ENCODE results near the gene FOCAD.

FOCAD gene

DNA sequence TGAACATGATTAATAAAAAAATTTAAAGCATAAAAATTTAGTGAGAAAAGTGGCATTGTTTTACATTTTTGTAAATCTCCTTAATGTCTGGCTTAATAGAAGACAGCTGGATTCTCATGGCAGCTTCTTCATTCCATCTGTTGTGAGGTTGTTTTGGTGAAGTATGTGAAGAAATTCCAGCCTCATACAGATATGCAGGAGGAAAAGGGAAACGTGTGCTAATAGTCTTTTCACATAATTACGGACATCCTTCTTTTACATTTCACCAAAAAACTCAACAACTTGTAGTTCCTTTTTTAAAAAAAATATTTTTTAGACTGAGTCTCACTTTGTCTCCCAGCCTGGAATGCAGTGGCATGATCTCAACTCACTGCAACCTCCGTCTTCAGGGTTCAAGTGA lies 300.4 kb downstream of the FOCAD start (continued):
- TF ChIP-seq, protein P1, sequence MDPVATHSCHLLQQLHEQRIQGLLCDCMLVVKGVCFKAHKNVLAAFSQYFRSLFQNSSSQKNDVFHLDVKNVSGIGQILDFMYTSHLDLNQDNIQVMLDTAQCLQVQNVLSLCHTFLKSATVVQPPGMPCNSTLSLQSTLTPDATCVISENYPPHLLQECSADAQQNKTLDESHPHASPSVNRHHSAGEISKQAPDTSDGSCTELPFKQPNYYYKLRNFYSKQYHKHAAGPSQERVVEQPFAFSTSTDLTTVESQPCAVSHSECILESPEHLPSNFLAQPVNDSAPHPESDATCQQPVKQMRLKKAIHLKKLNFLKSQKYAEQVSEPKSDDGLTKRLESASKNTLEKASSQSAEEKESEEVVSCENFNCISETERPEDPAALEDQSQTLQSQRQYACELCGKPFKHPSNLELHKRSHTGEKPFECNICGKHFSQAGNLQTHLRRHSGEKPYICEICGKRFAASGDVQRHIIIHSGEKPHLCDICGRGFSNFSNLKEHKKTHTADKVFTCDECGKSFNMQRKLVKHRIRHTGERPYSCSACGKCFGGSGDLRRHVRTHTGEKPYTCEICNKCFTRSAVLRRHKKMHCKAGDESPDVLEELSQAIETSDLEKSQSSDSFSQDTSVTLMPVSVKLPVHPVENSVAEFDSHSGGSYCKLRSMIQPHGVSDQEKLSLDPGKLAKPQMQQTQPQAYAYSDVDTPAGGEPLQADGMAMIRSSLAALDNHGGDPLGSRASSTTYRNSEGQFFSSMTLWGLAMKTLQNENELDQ (tag by site-specific recombination; IDR thresholded peaks at IDR 0.05; ENCODE audit: low read depth) = no peak

DNA sequence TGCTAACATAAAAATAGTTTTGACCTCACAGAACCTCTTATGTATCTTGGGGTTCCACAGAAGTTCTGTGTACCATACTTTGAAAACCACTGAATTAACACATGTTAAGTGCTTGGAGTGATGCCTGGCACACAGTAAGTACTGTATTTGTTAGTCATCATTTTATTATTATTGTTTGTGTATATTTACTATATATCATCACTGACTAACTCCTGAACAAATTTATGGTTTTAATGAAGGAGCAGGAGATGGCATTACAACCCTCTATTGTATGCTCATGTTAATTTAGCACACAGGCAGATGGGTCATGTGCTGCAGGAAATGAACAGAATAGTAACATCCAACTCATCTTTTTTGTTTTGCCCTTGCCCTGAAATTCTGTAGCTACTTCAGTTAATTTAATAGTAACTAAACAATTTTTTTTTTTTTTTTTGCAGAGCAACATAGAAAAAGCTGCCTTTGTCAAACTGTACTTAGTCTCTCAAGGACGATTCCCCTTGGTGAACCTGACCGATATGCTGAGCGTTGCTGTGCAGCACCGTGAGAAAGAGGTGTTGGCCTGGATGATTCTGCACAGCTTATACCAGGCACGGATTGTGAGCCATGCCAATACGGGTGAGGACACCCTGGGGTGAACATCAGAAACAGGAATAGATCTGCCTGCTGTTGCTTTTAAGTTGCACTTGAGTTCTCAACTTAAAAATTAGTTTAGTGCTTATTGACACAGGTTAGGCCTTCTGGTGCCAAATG lies 302.0 kb downstream of the FOCAD start:
- no peak overlapping the region for H3K4me3 ChIP-seq (ENCODE audit: low read depth, low read length)
- H3K27ac ChIP-seq (ENCODE audit: extremely low read depth, low read depth, low read length) = no peak overlapping the region
- H3K36me3 ChIP-seq (ENCODE audit: control insufficient read depth in 2 of 2, insufficient read depth in 1 of 2, low read length in 2 of 2) = peaks cover 0 to 33% of the 10 kb centered on the region in 2 experiments; a peak in 2 of 3 replicates
- POLR2A ChIA-PET = no interaction called here
- TF ChIP-seq ZNF747 (tag by site-specific recombination; IDR thresholded peaks at IDR 0.05) (no peak), GLI4 (tag by site-specific recombination; IDR thresholded peaks at IDR 0.05) (no peak), HOXD13 (CRISPR knock-in tag; IDR thresholded peaks at IDR 0.05; ENCODE audit: borderline replicate concordance) (no peak), ZNF707 (tag by site-specific recombination; IDR thresholded peaks at IDR 0.05) (no peak), SP7 (tag by site-specific recombination; IDR thresholded peaks at IDR 0.05) (no peak), ZNF791 (tag by site-specific recombination; IDR thresholded peaks at IDR 0.05) (no peak), ZNF621 (tag by site-specific recombination; IDR thresholded peaks at IDR 0.05) (no peak), KLF16 (tag by site-specific recombination; IDR thresholded peaks at IDR 0.05) (no peak), ZFP41 (tag by site-specific recombination; IDR thresholded peaks at IDR 0.05; ENCODE audit: borderline replicate concordance) (no peak), ZNF341 (tag by site-specific recombination; IDR thresholded peaks at IDR 0.05; ENCODE audit: low read depth) (no peak), KLF10 (tag by site-specific recombination; IDR thresholded peaks at IDR 0.05) (no peak)
- TF ChIP-seq, protein P2, sequence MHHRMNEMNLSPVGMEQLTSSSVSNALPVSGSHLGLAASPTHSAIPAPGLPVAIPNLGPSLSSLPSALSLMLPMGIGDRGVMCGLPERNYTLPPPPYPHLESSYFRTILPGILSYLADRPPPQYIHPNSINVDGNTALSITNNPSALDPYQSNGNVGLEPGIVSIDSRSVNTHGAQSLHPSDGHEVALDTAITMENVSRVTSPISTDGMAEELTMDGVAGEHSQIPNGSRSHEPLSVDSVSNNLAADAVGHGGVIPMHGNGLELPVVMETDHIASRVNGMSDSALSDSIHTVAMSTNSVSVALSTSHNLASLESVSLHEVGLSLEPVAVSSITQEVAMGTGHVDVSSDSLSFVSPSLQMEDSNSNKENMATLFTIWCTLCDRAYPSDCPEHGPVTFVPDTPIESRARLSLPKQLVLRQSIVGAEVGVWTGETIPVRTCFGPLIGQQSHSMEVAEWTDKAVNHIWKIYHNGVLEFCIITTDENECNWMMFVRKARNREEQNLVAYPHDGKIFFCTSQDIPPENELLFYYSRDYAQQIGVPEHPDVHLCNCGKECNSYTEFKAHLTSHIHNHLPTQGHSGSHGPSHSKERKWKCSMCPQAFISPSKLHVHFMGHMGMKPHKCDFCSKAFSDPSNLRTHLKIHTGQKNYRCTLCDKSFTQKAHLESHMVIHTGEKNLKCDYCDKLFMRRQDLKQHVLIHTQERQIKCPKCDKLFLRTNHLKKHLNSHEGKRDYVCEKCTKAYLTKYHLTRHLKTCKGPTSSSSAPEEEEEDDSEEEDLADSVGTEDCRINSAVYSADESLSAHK (tag by site-specific recombination; IDR thresholded peaks at IDR 0.05) = no peak
- CTCF ChIA-PET = interaction anchor here (0.7 to 0.9 kb wide), 2 partner anchors 12 to 13 kb away, joined by 3 to 4 read pairs; no protein-coding TSS in a partner anchor
- peaks cover 3% of the 10 kb centered on the region; the same call in 1 of the 2 replicates for H3K4me1 ChIP-seq (ENCODE audit: control insufficient read depth, insufficient read depth, low read length)
- no peaks in the 10 kb centered on the region for H3K9me3 ChIP-seq (ENCODE audit: control insufficient read depth, insufficient read depth, low read depth, low read length)

DNA sequence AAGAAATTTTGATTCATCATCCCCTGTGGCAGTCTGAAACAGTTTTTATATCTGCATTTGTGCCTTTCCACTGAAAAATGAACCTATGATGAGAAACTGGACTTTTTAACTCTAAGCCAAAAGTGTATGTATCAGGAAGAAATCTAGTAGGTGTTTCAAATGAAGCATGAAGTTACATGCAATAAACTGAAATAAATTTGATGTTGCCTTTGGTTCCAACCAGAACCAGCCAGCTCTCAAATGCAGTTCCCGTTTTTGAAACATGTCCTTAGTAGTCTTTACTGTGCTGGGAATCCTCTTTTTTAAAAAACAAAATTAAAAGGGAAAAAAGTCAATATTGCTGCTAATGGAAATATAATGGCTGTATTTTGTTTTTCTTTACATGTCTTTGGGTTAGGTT lies 303.5 kb downstream of the FOCAD start:
- Histone ChIP-seq H3K9me3 (ENCODE audit: control insufficient read depth, insufficient read depth, low read depth, low read length) (no peaks in the 10 kb centered on the region), H3K4me3 (ENCODE audit: low read depth, low read length) (no peak overlapping the region), H3K27ac (ENCODE audit: extremely low read depth, low read depth, low read length) (no peak overlapping the region), H3K36me3 (ENCODE audit: control insufficient read depth in 2 of 2, insufficient read depth in 1 of 2, low read length in 2 of 2) (peaks cover 0 to 35% of the 10 kb centered on the region in 2 experiments; a peak in 2 of 3 replicates), H3K4me1 (ENCODE audit: control insufficient read depth, insufficient read depth, low read length) (no peaks in the 10 kb centered on the region)
- ChIA-PET CTCF (no interaction called here), POLR2A (no interaction called here)
- TF ChIP-seq, protein P3, sequence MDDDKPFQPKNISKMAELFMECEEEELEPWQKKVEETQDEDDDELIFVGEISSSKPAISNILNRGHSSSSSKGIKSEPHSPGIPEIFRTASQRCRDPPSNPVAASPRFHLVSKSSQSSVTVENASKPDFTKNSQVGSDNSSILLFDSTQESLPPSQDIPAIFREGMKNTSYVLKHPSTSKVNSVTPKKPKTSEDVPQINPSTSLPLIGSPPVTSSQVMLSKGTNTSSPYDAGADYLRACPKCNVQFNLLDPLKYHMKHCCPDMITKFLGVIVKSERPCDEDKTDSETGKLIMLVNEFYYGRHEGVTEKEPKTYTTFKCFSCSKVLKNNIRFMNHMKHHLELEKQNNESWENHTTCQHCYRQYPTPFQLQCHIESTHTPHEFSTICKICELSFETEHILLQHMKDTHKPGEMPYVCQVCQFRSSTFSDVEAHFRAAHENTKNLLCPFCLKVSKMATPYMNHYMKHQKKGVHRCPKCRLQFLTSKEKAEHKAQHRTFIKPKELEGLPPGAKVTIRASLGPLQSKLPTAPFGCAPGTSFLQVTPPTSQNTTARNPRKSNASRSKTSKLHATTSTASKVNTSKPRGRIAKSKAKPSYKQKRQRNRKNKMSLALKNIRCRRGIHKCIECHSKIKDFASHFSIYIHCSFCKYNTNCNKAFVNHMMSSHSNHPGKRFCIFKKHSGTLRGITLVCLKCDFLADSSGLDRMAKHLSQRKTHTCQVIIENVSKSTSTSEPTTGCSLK (tag by site-specific recombination; IDR thresholded peaks at IDR 0.05) = no peak
- no peak for TF ChIP-seq ZNF202 (tag by site-specific recombination; IDR thresholded peaks at IDR 0.05; ENCODE audit: borderline replicate concordance)
- no peak for TF ChIP-seq FEZF1 (tag by site-specific recombination; IDR thresholded peaks at IDR 0.05)
- TF ChIP-seq ZNF266 (tag by site-specific recombination; IDR thresholded peaks at IDR 0.05; ENCODE audit: low read depth) = no peak
- TF ChIP-seq, protein P4, sequence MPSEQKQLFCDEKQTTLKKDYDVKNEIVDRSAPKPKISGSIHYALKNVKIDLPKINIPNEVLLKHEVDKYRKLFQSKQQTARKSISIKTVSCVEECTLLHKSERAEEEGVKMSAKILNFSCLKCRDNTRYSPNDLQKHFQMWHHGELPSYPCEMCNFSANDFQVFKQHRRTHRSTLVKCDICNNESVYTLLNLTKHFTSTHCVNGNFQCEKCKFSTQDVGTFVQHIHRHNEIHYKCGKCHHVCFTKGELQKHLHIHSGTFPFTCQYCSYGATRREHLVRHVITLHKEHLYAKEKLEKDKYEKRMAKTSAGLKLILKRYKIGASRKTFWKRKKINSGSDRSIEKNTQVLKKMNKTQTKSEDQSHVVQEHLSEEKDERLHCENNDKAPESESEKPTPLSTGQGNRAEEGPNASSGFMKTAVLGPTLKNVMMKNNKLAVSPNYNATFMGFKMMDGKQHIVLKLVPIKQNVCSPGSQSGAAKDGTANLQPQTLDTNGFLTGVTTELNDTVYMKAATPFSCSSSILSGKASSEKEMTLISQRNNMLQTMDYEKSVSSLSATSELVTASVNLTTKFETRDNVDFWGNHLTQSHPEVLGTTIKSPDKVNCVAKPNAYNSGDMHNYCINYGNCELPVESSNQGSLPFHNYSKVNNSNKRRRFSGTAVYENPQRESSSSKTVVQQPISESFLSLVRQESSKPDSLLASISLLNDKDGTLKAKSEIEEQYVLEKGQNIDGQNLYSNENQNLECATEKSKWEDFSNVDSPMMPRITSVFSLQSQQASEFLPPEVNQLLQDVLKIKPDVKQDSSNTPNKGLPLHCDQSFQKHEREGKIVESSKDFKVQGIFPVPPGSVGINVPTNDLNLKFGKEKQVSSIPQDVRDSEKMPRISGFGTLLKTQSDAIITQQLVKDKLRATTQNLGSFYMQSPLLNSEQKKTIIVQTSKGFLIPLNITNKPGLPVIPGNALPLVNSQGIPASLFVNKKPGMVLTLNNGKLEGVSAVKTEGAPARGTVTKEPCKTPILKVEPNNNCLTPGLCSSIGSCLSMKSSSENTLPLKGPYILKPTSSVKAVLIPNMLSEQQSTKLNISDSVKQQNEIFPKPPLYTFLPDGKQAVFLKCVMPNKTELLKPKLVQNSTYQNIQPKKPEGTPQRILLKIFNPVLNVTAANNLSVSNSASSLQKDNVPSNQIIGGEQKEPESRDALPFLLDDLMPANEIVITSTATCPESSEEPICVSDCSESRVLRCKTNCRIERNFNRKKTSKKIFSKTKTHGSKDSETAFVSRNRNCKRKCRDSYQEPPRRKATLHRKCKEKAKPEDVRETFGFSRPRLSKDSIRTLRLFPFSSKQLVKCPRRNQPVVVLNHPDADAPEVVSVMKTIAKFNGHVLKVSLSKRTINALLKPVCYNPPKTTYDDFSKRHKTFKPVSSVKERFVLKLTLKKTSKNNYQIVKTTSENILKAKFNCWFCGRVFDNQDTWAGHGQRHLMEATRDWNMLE (tag by site-specific recombination; conservative IDR thresholded peaks at IDR 0.05; ENCODE audit: low read depth) = no peak
- no peak for TF ChIP-seq ZNF169 (tag by site-specific recombination; IDR thresholded peaks at IDR 0.05)
- TF ChIP-seq KLF1 (tag by site-specific recombination; IDR thresholded peaks at IDR 0.05) = no peak
- no peak for TF ChIP-seq ZNF544 (tag by site-specific recombination; IDR thresholded peaks at IDR 0.05)

Data from HEK293 (cell line).